Activated B cell treated with CpG ODN at 0.5 μM for 24 hours (primary cell): Measurements from ENCODE around the gene GALR3. TPM values are rescaled to one million over a fixed set of nuclear protein-coding genes. Genes with fewer than 3 reads are reported as not detected.

Source experiments
- ATAC-seq: fragments of 200-7000 bp; cut with Tn5 transposase; one replicate; pipeline ENCODE4 v1.10.0; 2021; ENCODE audit warnings: low read depth, mild to moderate bottlenecking, moderate library complexity
- CTCF ChIA-PET: fragments of 350-600 bp; sonication (Branson Sonifier 250); formaldehyde crosslinking; loops from one replicate; lab custom pipeline; 2021; ENCODE audit warnings: antibody characterized with exemption; lab: Charles Lee
- POLR2A ChIA-PET: fragments of 350-600 bp; sonication (Branson Sonifier 250); formaldehyde crosslinking; loops from one replicate; lab custom pipeline; 2021; ENCODE audit warnings: antibody characterized with exemption; lab: Charles Lee
- DNase-seq: peaks from one replicate; pipeline ENCODE4 v3.0.0; 2022
- H3K27ac Mint-ChIP-seq: one replicate; pipeline ENCODE4 v1.8.0; 2020; ENCODE audit warnings: mixed read lengths
- H3K27me3 Mint-ChIP-seq: one replicate; pipeline ENCODE4 v1.8.0; 2021; ENCODE audit warnings: mixed read lengths
- H3K36me3 Mint-ChIP-seq: one replicate; pipeline ENCODE4 v1.8.0; 2021; ENCODE audit warnings: low read depth, mixed read lengths
- H3K4me1 Mint-ChIP-seq: one replicate; pipeline ENCODE4 v1.8.0; 2021; ENCODE audit warnings: mixed read lengths
- H3K4me3 Mint-ChIP-seq: one replicate; pipeline ENCODE4 v1.8.0; 2020; ENCODE audit warnings: mild to moderate bottlenecking, mixed read lengths
- H3K9me3 Mint-ChIP-seq: one replicate; pipeline ENCODE4 v1.8.0; 2020; ENCODE audit warnings: mixed read lengths
- intact Hi-C: fragments of 100-400 bp; cut with micrococcal nuclease; formaldehyde crosslinking; loops from one replicate; pipeline ENCODE4 v1.15.1; 2024
- total RNA-seq: library from RNA; stranded (reverse); gene quantifications from 2 replicates; pipeline ENCODE4 v1.2.3, GENCODE V29; 2022
- TF ChIP-seq, protein P1 (sequence below): fragments of 200-600 bp; IDR thresholded peaks from one replicate; pipeline ENCODE4 v1.8.0; 2022; ENCODE audit warnings: antibody characterized with exemption, mild to moderate bottlenecking

The GALR3 gene
- total RNA-seq, 1 donor from 2014 or later: not detected

DNA sequence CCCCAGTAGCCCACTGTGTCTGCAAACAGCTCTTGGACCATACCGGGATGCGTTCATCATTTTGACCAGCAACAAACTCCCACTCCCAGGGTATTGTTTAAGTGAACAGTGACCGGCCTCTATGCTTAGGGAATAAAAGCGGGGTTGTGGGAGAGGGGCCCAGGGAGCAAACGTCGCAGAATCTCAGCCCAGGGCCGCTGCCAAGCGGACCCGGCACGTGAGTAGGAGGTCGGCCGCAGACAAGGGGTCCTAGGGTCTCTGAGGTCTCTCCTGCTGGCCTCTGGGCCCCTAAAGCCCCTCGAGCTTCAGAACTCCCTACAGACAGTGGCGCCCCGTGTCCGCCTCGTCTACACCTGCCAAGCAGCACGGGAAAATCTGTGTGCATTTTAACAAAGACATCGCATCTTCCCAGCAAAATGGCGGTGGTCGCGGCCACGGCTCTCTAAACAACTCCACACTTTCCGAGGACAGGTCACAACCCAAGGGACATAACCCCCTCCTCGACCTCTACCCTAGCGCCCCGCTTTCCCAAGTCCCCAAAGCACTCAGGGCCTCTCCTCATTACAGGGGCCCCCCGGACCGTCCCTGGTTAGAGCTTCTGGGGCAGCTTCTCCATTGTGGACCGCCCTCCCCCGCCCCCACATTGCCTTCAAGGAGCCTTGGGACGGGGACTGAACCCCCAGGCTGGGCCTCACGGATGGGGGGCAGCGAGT lies 19.4 kb upstream of the GALR3 start:
- POLR2A ChIA-PET: interaction anchor here (0.6 to 1.2 kb wide), 2 partner anchors 28 to 71 kb away, joined by 3 to 4 read pairs; no protein-coding TSS in a partner anchor
- Mint-ChIP-seq H3K4me3 (peak overlapping the region; percentile 41), H3K27ac (no peak overlapping the region), H3K4me1 (peaks cover 49% of the 10 kb centered on the region), H3K27me3 (peaks cover 45% of the 10 kb centered on the region), H3K9me3 (no peaks in the 10 kb centered on the region), H3K36me3 (no peaks in the 10 kb centered on the region)
- no peak for ATAC-seq
- TF ChIP-seq, protein P1, sequence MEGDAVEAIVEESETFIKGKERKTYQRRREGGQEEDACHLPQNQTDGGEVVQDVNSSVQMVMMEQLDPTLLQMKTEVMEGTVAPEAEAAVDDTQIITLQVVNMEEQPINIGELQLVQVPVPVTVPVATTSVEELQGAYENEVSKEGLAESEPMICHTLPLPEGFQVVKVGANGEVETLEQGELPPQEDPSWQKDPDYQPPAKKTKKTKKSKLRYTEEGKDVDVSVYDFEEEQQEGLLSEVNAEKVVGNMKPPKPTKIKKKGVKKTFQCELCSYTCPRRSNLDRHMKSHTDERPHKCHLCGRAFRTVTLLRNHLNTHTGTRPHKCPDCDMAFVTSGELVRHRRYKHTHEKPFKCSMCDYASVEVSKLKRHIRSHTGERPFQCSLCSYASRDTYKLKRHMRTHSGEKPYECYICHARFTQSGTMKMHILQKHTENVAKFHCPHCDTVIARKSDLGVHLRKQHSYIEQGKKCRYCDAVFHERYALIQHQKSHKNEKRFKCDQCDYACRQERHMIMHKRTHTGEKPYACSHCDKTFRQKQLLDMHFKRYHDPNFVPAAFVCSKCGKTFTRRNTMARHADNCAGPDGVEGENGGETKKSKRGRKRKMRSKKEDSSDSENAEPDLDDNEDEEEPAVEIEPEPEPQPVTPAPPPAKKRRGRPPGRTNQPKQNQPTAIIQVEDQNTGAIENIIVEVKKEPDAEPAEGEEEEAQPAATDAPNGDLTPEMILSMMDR: no peak
- CTCF ChIA-PET: no interaction called here
- intact Hi-C loops: no loop called here
- DNase-seq: no peak

DNA sequence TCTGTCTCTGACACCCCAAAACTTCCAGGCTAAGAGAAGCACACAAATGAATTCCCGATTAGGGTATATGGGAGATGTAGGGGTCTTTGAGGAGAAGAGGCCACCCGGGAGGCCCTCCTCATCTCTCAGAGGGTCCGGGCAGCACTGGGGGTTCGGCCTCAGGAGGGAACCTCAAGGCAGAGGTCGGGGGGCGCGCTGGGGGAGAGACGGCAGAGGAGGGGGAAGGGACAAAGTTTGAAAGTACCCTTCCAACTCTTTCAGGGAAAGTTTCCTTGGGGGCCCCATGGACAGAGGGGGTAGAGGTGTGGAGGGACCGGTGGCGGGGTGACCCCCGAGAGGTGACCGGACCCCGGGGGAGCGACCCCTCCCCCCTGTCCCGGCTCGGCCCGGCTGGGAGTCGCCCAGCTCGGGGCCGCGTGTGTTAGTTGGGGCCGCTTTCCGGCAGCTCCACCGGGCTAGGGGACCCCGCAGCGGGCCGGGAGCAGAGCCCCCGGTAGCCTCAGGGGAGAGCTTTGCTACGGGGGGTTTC lies 18.8 kb upstream of the GALR3 start:
- ATAC-seq (no peak), DNase-seq (no peak)
- H3K36me3 Mint-ChIP-seq: no peaks in the 10 kb centered on the region
- no peaks in the 10 kb centered on the region for H3K9me3 Mint-ChIP-seq
- ChIA-PET CTCF (no interaction called here), POLR2A (interaction anchor here (0.6 to 1.2 kb wide), 5 partner anchors 22 to 1679 kb away, joined by 3 read pairs; partner anchors contain the start of gene ANKRD54)
- TF ChIP-seq, protein P1: no peak
- peaks cover 47% of the 10 kb centered on the region for H3K4me1 Mint-ChIP-seq
- intact Hi-C loops: no loop called here
- peak overlapping the region; percentile 41 for H3K4me3 Mint-ChIP-seq
- H3K27me3 Mint-ChIP-seq: peaks cover 47% of the 10 kb centered on the region
- H3K27ac Mint-ChIP-seq: no peak overlapping the region

DNA sequence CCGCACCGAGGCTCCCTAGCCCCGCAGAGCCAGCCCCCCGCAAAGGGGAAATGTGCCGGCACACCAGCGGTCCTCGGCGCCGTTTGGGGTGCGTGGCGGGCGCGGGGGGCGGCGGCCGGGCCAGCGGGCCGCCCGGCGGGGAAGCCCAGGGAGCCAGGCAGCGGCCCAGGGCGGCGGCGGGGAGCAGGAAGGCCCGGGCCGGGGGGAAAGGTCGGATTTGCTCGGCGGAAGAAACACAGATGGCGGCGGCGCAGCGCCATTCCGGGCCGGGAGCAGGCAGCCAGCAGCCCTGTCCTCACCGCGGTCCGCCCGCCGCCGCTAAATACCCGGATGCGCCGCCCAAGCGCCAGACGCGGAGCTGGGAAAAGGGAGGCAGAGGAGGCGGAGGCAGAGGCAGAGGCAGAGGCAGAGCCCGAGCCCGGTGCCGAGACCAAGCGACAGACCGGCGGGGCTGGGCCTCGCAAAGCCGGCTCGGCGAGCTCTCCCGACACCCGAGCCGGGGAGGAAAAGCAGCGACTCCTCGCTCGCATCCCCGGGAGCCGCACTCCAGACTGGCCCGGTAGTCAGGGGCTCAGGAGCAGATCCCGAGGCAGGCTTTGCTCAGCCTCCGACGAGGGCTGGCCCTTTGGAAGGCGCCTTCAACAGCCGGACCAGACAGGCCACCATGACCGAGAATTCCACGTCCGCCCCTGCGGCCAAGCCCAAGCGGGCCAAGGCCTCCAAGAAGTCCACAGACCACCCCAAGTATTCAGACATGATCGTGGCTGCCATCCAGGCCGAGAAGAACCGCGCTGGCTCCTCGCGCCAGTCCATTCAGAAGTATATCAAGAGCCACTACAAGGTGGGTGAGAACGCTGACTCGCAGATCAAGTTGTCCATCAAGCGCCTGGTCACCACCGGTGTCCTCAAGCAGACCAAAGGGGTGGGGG lies 18.0 kb upstream of the GALR3 start:
- TF ChIP-seq, protein P1: no peak

DNA sequence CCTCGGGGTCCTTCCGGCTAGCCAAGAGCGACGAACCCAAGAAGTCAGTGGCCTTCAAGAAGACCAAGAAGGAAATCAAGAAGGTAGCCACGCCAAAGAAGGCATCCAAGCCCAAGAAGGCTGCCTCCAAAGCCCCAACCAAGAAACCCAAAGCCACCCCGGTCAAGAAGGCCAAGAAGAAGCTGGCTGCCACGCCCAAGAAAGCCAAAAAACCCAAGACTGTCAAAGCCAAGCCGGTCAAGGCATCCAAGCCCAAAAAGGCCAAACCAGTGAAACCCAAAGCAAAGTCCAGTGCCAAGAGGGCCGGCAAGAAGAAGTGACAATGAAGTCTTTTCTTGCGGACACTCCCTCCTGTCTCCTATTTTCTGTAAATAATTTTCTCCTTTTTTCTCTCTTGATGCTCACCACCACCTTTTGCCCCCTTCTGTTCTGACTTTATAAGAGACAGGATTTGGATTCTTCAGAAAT lies 17.3 kb upstream of the GALR3 start:
- no peaks in the 10 kb centered on the region for H3K36me3 Mint-ChIP-seq
- H3K27me3 Mint-ChIP-seq: peaks cover 46% of the 10 kb centered on the region
- intact Hi-C loops: loop anchor here (2.0 kb wide), 1 partner anchor 59 kb away; no protein-coding TSS in a partner anchor
- no peak overlapping the region for H3K27ac Mint-ChIP-seq
- H3K4me1 Mint-ChIP-seq: peaks cover 47% of the 10 kb centered on the region
- CTCF ChIA-PET: no interaction called here
- no peak for ATAC-seq
- DNase-seq: no peak
- peak overlapping the region; percentile 66 for H3K4me3 Mint-ChIP-seq
- TF ChIP-seq, protein P1: no peak
- H3K9me3 Mint-ChIP-seq: no peaks in the 10 kb centered on the region
- POLR2A ChIA-PET: no interaction called here

More for the DNA sequence above, 18.0 kb upstream of the GALR3 start:
- ChIA-PET CTCF (no interaction called here), POLR2A (interaction anchor here (0.6 to 1.2 kb wide), 5 partner anchors 23 to 1678 kb away, joined by 3 read pairs; partner anchors contain the start of gene ANKRD54)
- Mint-ChIP-seq H3K4me3 (peak overlapping the region; percentile 66), H3K9me3 (no peaks in the 10 kb centered on the region), H3K36me3 (no peaks in the 10 kb centered on the region), H3K27me3 (peaks cover 49% of the 10 kb centered on the region), H3K27ac (no peak overlapping the region), H3K4me1 (peaks cover 47% of the 10 kb centered on the region)
- intact Hi-C loops: no loop called here
- peak; percentile 34 for DNase-seq
- ATAC-seq: no peak
